Endothelial cell (in vitro differentiated cells): ENCODE data around the gene CD300LF. TPM values are rescaled to one million over a fixed set of nuclear protein-coding genes. Genes with fewer than 3 reads are reported as not detected.

Experiments used
- DNase-seq: peaks from one replicate; pipeline ENCODE4 v3.0.0; 2021; ENCODE audit warnings: low spot score
- H3K27ac Mint-ChIP-seq: one replicate; pipeline ENCODE4 v1.8.0; 2021; ENCODE audit warnings: mixed read lengths, inconsistent platforms; ENCODE audit not compliant: unreplicated experiment
- H3K27me3 Mint-ChIP-seq: one replicate; pipeline ENCODE4 v1.8.0; 2021; ENCODE audit warnings: mild to moderate bottlenecking, moderate library complexity, mixed read lengths, inconsistent platforms; ENCODE audit not compliant: unreplicated experiment
- H3K36me3 Mint-ChIP-seq: one replicate; pipeline ENCODE4 v1.8.0; 2021; ENCODE audit warnings: mild to moderate bottlenecking, low read depth, mixed read lengths, inconsistent platforms; ENCODE audit not compliant: unreplicated experiment
- H3K4me1 Mint-ChIP-seq: one replicate; pipeline ENCODE4 v1.8.0; 2021; ENCODE audit warnings: mild to moderate bottlenecking, mixed read lengths, inconsistent platforms; ENCODE audit not compliant: unreplicated experiment
- H3K4me3 Mint-ChIP-seq: one replicate; pipeline ENCODE4 v1.8.0; 2021; ENCODE audit warnings: mild to moderate bottlenecking, mixed read lengths, inconsistent platforms; ENCODE audit not compliant: unreplicated experiment
- H3K9me3 Mint-ChIP-seq: one replicate; pipeline ENCODE4 v1.8.0; 2021; ENCODE audit warnings: mixed read lengths, inconsistent platforms; ENCODE audit not compliant: unreplicated experiment
- CTCF ChIP-seq: fragments of 200-600 bp; sonication (generic); IDR thresholded peaks from one replicate; pipeline ENCODE4 v1.5.0; 2021; ENCODE audit warnings: antibody characterized with exemption; ENCODE audit not compliant: unreplicated experiment
- long read RNA-seq: library from polyadenylated mRNA; unstranded; transcript quantifications from one replicate; pipeline ENCODE4 v2.0.0, GENCODE V29; 2020; ENCODE audit not compliant: unreplicated experiment
- total RNA-seq: library from RNA; stranded (reverse); fragmentation: NEBNext Ultra II Directional; extraction: Animal tissue kit (Norgen Biotek cat#: 25700); gene quantifications from one replicate; pipeline ENCODE4 v1.2.1, GENCODE V29; 2021; ENCODE audit not compliant: unreplicated experiment

The CD300LF gene
- total RNA-seq: not detected
- long read RNA-seq: 0 reads

- Mint-ChIP-seq H3K9me3 (no peaks in the 10 kb centered on the region), H3K27me3 (no peaks in the 10 kb centered on the region), H3K4me3 (no peak within 1 kb of the TSS), H3K4me1 (no peaks in the 10 kb centered on the region), H3K36me3 (no peaks in the 10 kb centered on the region), H3K27ac (no peak within 1 kb of the TSS)
- no peak for TF ChIP-seq CTCF
- no peak for DNase-seq
These were observed at the start of gene CD300LF for GRCh38 chr17:74712756-74713155. Gene CD300LF, minus strand, starts transcription at chr17:74712923. Its CDS starts 57 bp downstream, at chr17:74712866.

- Mint-ChIP-seq H3K36me3 (no peaks in the 10 kb centered on the region), H3K27me3 (peaks cover 9% of the 10 kb centered on the region), H3K27ac (no peak overlapping the region), H3K4me1 (peaks cover 9% of the 10 kb centered on the region), H3K4me3 (no peak overlapping the region), H3K9me3 (no peaks in the 10 kb centered on the region)
- no peak for DNase-seq
- TF ChIP-seq CTCF: no peak
These were observed 49.2 kb upstream of the CD300LF start for GRCh38 chr17:74761931-74762330.

DNA sequence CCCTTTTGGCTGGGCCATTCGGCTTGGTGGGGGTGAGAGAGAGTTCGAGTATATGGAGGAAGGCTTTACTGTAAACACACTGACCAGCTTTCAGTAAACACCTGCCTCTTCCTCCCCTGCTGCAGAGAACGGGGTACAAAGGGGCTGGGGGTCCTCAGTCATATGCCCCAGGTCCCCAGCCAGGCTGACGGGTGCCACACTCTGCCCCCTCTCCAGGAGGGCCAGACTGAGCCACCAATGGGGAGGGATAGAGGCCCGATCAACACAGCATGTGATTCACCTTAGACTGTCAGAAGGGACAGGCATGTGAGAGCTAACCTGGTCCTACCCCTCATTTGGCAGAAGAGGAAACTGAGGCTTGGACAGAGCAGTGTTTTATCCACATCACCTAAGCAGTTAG is 48.7 kb upstream of the CD300LF start:
- H3K27ac Mint-ChIP-seq: no peak overlapping the region
- DNase-seq: no peak
- TF ChIP-seq CTCF: no peak
- H3K9me3 Mint-ChIP-seq: no peaks in the 10 kb centered on the region
- H3K4me1 Mint-ChIP-seq: peaks cover 9% of the 10 kb centered on the region
- no peak overlapping the region for H3K4me3 Mint-ChIP-seq
- no peaks in the 10 kb centered on the region for H3K36me3 Mint-ChIP-seq
- H3K27me3 Mint-ChIP-seq: peaks cover 7% of the 10 kb centered on the region

- Mint-ChIP-seq H3K4me1 (peaks cover 9% of the 10 kb centered on the region), H3K27me3 (peaks cover 7% of the 10 kb centered on the region), H3K4me3 (no peak overlapping the region), H3K36me3 (no peaks in the 10 kb centered on the region), H3K9me3 (no peaks in the 10 kb centered on the region), H3K27ac (no peak overlapping the region)
- DNase-seq: no peak
- TF ChIP-seq CTCF: no peak
These were observed 47.8 kb upstream of the CD300LF start for GRCh38 chr17:74760404-74761105.

- H3K27me3 Mint-ChIP-seq: peaks cover 7% of the 10 kb centered on the region
- no peak overlapping the region for H3K27ac Mint-ChIP-seq
- DNase-seq: no peak
- TF ChIP-seq CTCF: no peak
- no peak overlapping the region for H3K4me3 Mint-ChIP-seq
- no peaks in the 10 kb centered on the region for H3K9me3 Mint-ChIP-seq
- no peaks in the 10 kb centered on the region for H3K36me3 Mint-ChIP-seq
- H3K4me1 Mint-ChIP-seq: peaks cover 9% of the 10 kb centered on the region
These were observed 47.2 kb upstream of the CD300LF start for GRCh38 chr17:74759941-74760340.
